Breast epithelium (tissue), 3 donors: Measurements from ENCODE around the gene CLEC5A.
A peak's percentile ranks its signal among the peaks of the same experiment; 100 is the strongest.

Experiments used
- CTCF ChIP-seq, 3 donors: fragments of 450-650 bp; IDR thresholded peaks; one replicate each; pipeline ENCODE4 v1.5.1; 2016 to 2017; ENCODE audit warnings: antibody characterized with exemption in 3 of 3, mild to moderate bottlenecking in 3 of 3, moderate library complexity in 3 of 3
- POLR2A ChIP-seq: fragments of 450-650 bp; IDR thresholded peaks from one replicate; pipeline ENCODE4 v1.6.1; 2016; ENCODE audit warnings: antibody characterized with exemption, mild to moderate bottlenecking, moderate library complexity
- POLR2AphosphoS5 ChIP-seq, 3 donors: sonication (generic); formaldehyde crosslinking; IDR thresholded peaks; one replicate each; pipeline ENCODE4 v1.6.1; 2017; ENCODE audit warnings: antibody characterized with exemption in 3 of 3

- TF ChIP-seq CTCF (IDR thresholded peaks at IDR 0.05) (peak; percentile 27 to 70 (median 54)), POLR2A (no peak), POLR2AphosphoS5 (IDR thresholded peaks at IDR 0.05) (no peak)
These were observed 29.2 kb upstream of the CLEC5A start for GRCh38 chr7:141975806-141976523.
